ENCODE results near the gene PRKAR2A.
"Not testable (repeated sequence)": the region's sequence is repeated elsewhere in the genome, so short reads cannot be mapped to it uniquely, and the experiment has no call there.

Gene PRKAR2A

GRCh38 chr3:48795997-48796732, 51.5 kb downstream of the PRKAR2A start:
- TF ChIP-seq, protein P1, sequence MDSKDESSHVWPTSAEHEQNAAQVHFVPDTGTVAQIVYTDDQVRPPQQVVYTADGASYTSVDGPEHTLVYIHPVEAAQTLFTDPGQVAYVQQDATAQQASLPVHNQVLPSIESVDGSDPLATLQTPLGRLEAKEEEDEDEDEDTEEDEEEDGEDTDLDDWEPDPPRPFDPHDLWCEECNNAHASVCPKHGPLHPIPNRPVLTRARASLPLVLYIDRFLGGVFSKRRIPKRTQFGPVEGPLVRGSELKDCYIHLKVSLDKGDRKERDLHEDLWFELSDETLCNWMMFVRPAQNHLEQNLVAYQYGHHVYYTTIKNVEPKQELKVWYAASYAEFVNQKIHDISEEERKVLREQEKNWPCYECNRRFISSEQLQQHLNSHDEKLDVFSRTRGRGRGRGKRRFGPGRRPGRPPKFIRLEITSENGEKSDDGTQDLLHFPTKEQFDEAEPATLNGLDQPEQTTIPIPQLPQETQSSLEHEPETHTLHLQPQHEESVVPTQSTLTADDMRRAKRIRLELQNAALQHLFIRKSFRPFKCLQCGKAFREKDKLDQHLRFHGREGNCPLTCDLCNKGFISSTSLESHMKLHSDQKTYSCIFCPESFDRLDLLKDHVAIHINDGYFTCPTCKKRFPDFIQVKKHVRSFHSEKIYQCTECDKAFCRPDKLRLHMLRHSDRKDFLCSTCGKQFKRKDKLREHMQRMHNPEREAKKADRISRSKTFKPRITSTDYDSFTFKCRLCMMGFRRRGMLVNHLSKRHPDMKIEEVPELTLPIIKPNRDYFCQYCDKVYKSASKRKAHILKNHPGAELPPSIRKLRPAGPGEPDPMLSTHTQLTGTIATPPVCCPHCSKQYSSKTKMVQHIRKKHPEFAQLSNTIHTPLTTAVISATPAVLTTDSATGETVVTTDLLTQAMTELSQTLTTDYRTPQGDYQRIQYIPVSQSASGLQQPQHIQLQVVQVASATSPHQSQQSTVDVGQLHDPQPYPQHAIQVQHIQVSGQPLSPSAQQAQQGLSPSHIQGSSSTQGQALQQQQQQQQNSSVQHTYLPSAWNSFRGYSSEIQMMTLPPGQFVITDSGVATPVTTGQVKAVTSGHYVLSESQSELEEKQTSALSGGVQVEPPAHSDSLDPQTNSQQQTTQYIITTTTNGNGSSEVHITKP (tag by site-specific recombination; IDR thresholded peaks at IDR 0.05): peak; percentile 79
- TF ChIP-seq GLIS1 (tag by site-specific recombination; IDR thresholded peaks at IDR 0.05) (peak; percentile 91), KLF7 (tag by site-specific recombination; IDR thresholded peaks at IDR 0.05; ENCODE audit: borderline replicate concordance) (peak; percentile 68; the same call in 1 of the 2 replicates), FEZF1 (tag by site-specific recombination; IDR thresholded peaks at IDR 0.05) (peak; percentile 37; the same call in 1 of the 2 replicates), YY1 (tag by site-specific recombination; IDR thresholded peaks at IDR 0.05) (no peak)
- Histone ChIP-seq H3K4me3 (ENCODE audit: low read depth, low read length) (no peak overlapping the region), H3K36me3 (ENCODE audit: control insufficient read depth in 2 of 2, insufficient read depth in 1 of 2, low read length in 2 of 2) (no peaks in the 10 kb centered on the region; a peak in 1 of 3 replicates), H3K4me1 (ENCODE audit: control insufficient read depth, insufficient read depth, low read length) (no peaks in the 10 kb centered on the region), H3K9me3 (ENCODE audit: control insufficient read depth, insufficient read depth, low read depth, low read length) (no peaks in the 10 kb centered on the region), H3K27ac (ENCODE audit: extremely low read depth, low read depth, low read length) (no peak overlapping the region)
- ChIA-PET POLR2A (interaction anchor here (1.1 kb wide), 1 partner anchor 51 kb away, joined by 3 read pairs; the partner anchor contains the start of gene PRKAR2A), CTCF (no interaction called here)

GRCh38 chr3:48793484-48793883, 54.2 kb downstream of the PRKAR2A start:
- peak; percentile 51; the same call in 1 of the 2 replicates for TF ChIP-seq ZNF121 (tag by site-specific recombination; IDR thresholded peaks at IDR 0.05)
- H3K4me3 ChIP-seq (ENCODE audit: low read depth, low read length); H3K36me3 ChIP-seq (ENCODE audit: control insufficient read depth in 2 of 2, insufficient read depth in 1 of 2, low read length in 2 of 2); H3K27ac ChIP-seq (ENCODE audit: extremely low read depth, low read depth, low read length); H3K9me3 ChIP-seq (ENCODE audit: control insufficient read depth, insufficient read depth, low read depth, low read length); POLR2A ChIA-PET; H3K4me1 ChIP-seq (ENCODE audit: control insufficient read depth, insufficient read depth, low read length): not testable (repeated sequence)
- CTCF ChIA-PET: interaction anchor here (0.5 to 0.7 kb wide), 2 partner anchors 46 to 493 kb away, joined by 3 read pairs; no protein-coding TSS in a partner anchor

- Histone ChIP-seq H3K27ac (ENCODE audit: extremely low read depth, low read depth, low read length) (no peak overlapping the region), H3K36me3 (ENCODE audit: control insufficient read depth in 2 of 2, insufficient read depth in 1 of 2, low read length in 2 of 2) (no peaks in the 10 kb centered on the region; a peak in 1 of 3 replicates), H3K4me3 (ENCODE audit: low read depth, low read length) (no peak overlapping the region), H3K9me3 (ENCODE audit: control insufficient read depth, insufficient read depth, low read depth, low read length) (no peaks in the 10 kb centered on the region), H3K4me1 (ENCODE audit: control insufficient read depth, insufficient read depth, low read length) (no peaks in the 10 kb centered on the region)
- TF ChIP-seq ZNF19 (tag by site-specific recombination; IDR thresholded peaks at IDR 0.05; ENCODE audit: low read depth) (no peak), ZSCAN23 (tag by site-specific recombination; IDR thresholded peaks at IDR 0.05) (no peak), ZNF366 (tag by site-specific recombination; conservative IDR thresholded peaks at IDR 0.05) (0 out of 2 replicates have a peak, but pooled peaks have one; percentile 52), ZNF670 (tag by site-specific recombination; IDR thresholded peaks at IDR 0.05; ENCODE audit: low read depth) (no peak), ZXDB (tag by site-specific recombination; IDR thresholded peaks at IDR 0.05) (no peak), ZNF155 (tag by site-specific recombination; IDR thresholded peaks at IDR 0.05) (no peak), ZNF292 (tag by site-specific recombination; IDR thresholded peaks at IDR 0.05; ENCODE audit: borderline replicate concordance, low read depth) (no peak), ZNF221 (tag by site-specific recombination; IDR thresholded peaks at IDR 0.05; ENCODE audit: borderline replicate concordance) (no peak), ZNF560 (tag by site-specific recombination; IDR thresholded peaks at IDR 0.05; ENCODE audit: borderline replicate concordance) (no peak), PRDM1 (tag by site-specific recombination; IDR thresholded peaks at IDR 0.05) (peak; percentile 73), ZNF302 (tag by site-specific recombination; IDR thresholded peaks at IDR 0.05; ENCODE audit: low read depth) (no peak)
- TF ChIP-seq, protein P2, sequence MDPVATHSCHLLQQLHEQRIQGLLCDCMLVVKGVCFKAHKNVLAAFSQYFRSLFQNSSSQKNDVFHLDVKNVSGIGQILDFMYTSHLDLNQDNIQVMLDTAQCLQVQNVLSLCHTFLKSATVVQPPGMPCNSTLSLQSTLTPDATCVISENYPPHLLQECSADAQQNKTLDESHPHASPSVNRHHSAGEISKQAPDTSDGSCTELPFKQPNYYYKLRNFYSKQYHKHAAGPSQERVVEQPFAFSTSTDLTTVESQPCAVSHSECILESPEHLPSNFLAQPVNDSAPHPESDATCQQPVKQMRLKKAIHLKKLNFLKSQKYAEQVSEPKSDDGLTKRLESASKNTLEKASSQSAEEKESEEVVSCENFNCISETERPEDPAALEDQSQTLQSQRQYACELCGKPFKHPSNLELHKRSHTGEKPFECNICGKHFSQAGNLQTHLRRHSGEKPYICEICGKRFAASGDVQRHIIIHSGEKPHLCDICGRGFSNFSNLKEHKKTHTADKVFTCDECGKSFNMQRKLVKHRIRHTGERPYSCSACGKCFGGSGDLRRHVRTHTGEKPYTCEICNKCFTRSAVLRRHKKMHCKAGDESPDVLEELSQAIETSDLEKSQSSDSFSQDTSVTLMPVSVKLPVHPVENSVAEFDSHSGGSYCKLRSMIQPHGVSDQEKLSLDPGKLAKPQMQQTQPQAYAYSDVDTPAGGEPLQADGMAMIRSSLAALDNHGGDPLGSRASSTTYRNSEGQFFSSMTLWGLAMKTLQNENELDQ (tag by site-specific recombination; IDR thresholded peaks at IDR 0.05; ENCODE audit: low read depth): no peak
- CTCF ChIA-PET: no interaction called here
- POLR2A ChIA-PET: no interaction called here
Observed at GRCh38 chr3:48789665-48790064, 58.0 kb downstream of the PRKAR2A start.

Data from HEK293 (cell line).